Uterus (tissue), 4 donors: ENCODE data around the gene ZNF799. TPM values are rescaled to one million over a fixed set of nuclear protein-coding genes. Genes with fewer than 3 reads are reported as not detected.
"Not testable (repeated sequence)": the region's sequence is repeated elsewhere in the genome, so short reads cannot be mapped to it uniquely, and the experiment has no call there.

Source experiments
- DNase-seq, 2 donors: peaks; one replicate each; pipeline ENCODE4 v3.0.0-alpha.2; 2019 to 2020
- H3K27ac ChIP-seq, 2 donors: fragments of 200-600 bp; sonication (generic); 1 replicate in 1 of 2; 2 replicates in 1 of 2; pipeline ENCODE4 v1.5.1; 2016 to 2018
- H3K27me3 ChIP-seq, 2 donors: fragments of 200-600 bp; sonication (generic); one replicate each; pipeline ENCODE4 v1.5.1; 2018 to 2019; ENCODE audit warnings: control low read depth in 1 of 2
- H3K36me3 ChIP-seq, 2 donors: fragments of 200-600 bp; sonication (generic); one replicate each; pipeline ENCODE4 v1.5.1; 2019; ENCODE audit warnings: control low read depth in 1 of 2
- H3K4me1 ChIP-seq, 2 donors: fragments of 200-600 bp; sonication (generic); one replicate each; pipeline ENCODE4 v1.5.1; 2018 to 2019; ENCODE audit warnings: control low read depth in 1 of 2
- H3K4me3 ChIP-seq, 2 donors: fragments of 200-600 bp; sonication (generic); 1 replicate in 1 of 2; 2 replicates in 1 of 2; pipeline ENCODE4 v1.5.1; 2018 to 2019; ENCODE audit warnings: mild to moderate bottlenecking in 1 of 2
- H3K9me3 ChIP-seq, 2 donors: fragments of 200-600 bp; sonication (generic); one replicate each; pipeline ENCODE4 v1.5.1; 2019; ENCODE audit warnings: control low read depth in 1 of 2
- CTCF ChIP-seq, 4 experiments: fragments of 200-600 bp in 2 of 4; fragments of 450-650 bp in 2 of 4; sonication (generic) in 2 of 4; IDR thresholded peaks; one replicate each; pipeline ENCODE4 v1.5.1; 2016 to 2019; ENCODE audit warnings: antibody characterized with exemption in 4 of 4, mild to moderate bottlenecking in 2 of 4, moderate library complexity in 1 of 4
- POLR2A ChIP-seq, 2 donors: fragments of 450-650 bp; IDR thresholded peaks; one replicate each; pipeline ENCODE4 v1.6.1; 2016; ENCODE audit warnings: antibody characterized with exemption in 2 of 2, mild to moderate bottlenecking in 1 of 2, moderate library complexity in 1 of 2
- intact Hi-C: fragments of 100-400 bp; cut with DNase I; formaldehyde crosslinking; loops from one replicate; pipeline ENCODE4 v1.15.1; 2023; ENCODE audit warnings: low total_unique reads
- total RNA-seq, 4 donors: library from RNA; depleted of rRNA in 3 of 4; stranded (reverse); fragments of >200 nt in 3 of 4; gene quantifications; one replicate each; pipeline versions ENCODE4 v1.1.0 to v1.2.4, GENCODE V29; 2014 to 2023
- donor health status: DM: yes; HTN: yes; CAD: no.

Gene ZNF799
- total RNA-seq, result 10 to 100 TPM; 10.3 to 12.9 (median 12.0) TPM

- H3K9me3 ChIP-seq, result no peaks in the 10 kb centered on the region
- H3K36me3 ChIP-seq, result no peaks in the 10 kb centered on the region
- DNase-seq, result peak; percentile 96 to 98
- H3K4me1 ChIP-seq, result no peaks in the 10 kb centered on the region
- H3K4me3 ChIP-seq, result peak within 1 kb of the TSS; percentile 46 to 77
- no peaks in the 10 kb centered on the region for H3K27me3 ChIP-seq
- TF ChIP-seq CTCF (IDR thresholded peaks at IDR 0.05) (peak in 1 of 4 experiments; percentile 17), POLR2A (IDR thresholded peaks at IDR 0.05) (peak; percentile 60 to 64)
- intact Hi-C loops, result no loop called here
- peak within 1 kb of the TSS; percentile 63 to 83 for H3K27ac ChIP-seq
Measured at GRCh38 chr19:12400633-12401502, at the start of gene ZNF799. TSS of gene ZNF799 (minus strand) at chr19:12401271. CDS start at chr19:12401070, 201 bp downstream.

DNA sequence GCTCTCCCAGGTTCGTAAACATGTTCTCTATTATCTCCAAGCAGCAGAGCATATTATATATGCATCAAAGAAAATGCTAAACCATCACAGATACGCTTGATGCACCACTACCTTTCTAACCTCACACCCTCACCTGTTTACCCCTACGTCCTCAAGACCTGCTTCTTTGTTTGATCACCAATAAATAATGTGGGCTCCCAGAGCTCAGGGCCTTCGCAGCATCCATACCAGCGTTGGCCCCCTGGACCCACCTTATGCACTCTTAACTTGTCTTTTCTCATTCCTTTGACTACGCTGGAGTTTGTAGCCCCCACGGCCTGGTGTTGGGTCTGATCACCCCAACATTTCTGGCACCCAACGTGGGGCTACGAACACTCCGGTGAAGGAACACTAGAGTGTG is 49.8 kb upstream of the ZNF799 start:
- DNase-seq, result no peak
- Histone ChIP-seq H3K4me3 (no peak overlapping the region), H3K9me3 (no peaks in the 10 kb centered on the region), H3K27ac (no peak overlapping the region), H3K4me1 (no peaks in the 10 kb centered on the region), H3K27me3 (no peaks in the 10 kb centered on the region), H3K36me3 (no peaks in the 10 kb centered on the region)
- intact Hi-C loops, result no loop called here
- TF ChIP-seq CTCF (IDR thresholded peaks at IDR 0.05) (no peak), POLR2A (IDR thresholded peaks at IDR 0.05) (no peak)

- intact Hi-C loops, result no loop called here
- TF ChIP-seq CTCF (IDR thresholded peaks at IDR 0.05), result no peak
- no peak for TF ChIP-seq POLR2A (IDR thresholded peaks at IDR 0.05)
Measured at GRCh38 chr19:12448808-12449207, 47.7 kb upstream of the ZNF799 start.

GRCh38 chr19:12440541-12441316 is 39.7 kb upstream of the ZNF799 start, which contains the start of gene ZNF443:
TSS of gene ZNF443 (minus strand) at chr19:12441021. CDS start at chr19:12440914, 107 bp downstream.
- intact Hi-C loops, result no loop called here
- TF ChIP-seq POLR2A (IDR thresholded peaks at IDR 0.05) (peak; percentile 59 to 60), CTCF (IDR thresholded peaks at IDR 0.05) (peak in 1 of 4 experiments; percentile 6)

More at GRCh38 chr19:12448808-12449207, 47.7 kb upstream of the ZNF799 start:
- no peak overlapping the region for H3K27ac ChIP-seq
- no peaks in the 10 kb centered on the region for H3K9me3 ChIP-seq
- H3K4me3 ChIP-seq, result no peak overlapping the region
- no peaks in the 10 kb centered on the region for H3K36me3 ChIP-seq
- H3K27me3 ChIP-seq, result no peaks in the 10 kb centered on the region
- no peak for DNase-seq
- H3K4me1 ChIP-seq, result no peaks in the 10 kb centered on the region

GRCh38 chr19:12439686-12440540 is 38.8 kb upstream of the ZNF799 start:
- DNase-seq, H3K4me1 ChIP-seq, H3K27me3 ChIP-seq, H3K9me3 ChIP-seq, intact Hi-C loops, H3K36me3 ChIP-seq: not testable (repeated sequence)
- Histone ChIP-seq H3K4me3 (peak overlapping the region; percentile 44 to 74), H3K27ac (peak overlapping the region; percentile 73 to 77)

More at GRCh38 chr19:12440541-12441316, 39.7 kb upstream of the ZNF799 start, which contains the start of gene ZNF443:
- peak; percentile 99 to 100 for DNase-seq
- H3K27me3 ChIP-seq, result no peaks in the 10 kb centered on the region
- H3K4me3 ChIP-seq, result peak within 1 kb of the TSS; percentile 44 to 74
- no peaks in the 10 kb centered on the region for H3K36me3 ChIP-seq
- peak within 1 kb of the TSS; percentile 73 to 77 for H3K27ac ChIP-seq
- H3K4me1 ChIP-seq, result no peaks in the 10 kb centered on the region
- H3K9me3 ChIP-seq, result no peaks in the 10 kb centered on the region

DNA sequence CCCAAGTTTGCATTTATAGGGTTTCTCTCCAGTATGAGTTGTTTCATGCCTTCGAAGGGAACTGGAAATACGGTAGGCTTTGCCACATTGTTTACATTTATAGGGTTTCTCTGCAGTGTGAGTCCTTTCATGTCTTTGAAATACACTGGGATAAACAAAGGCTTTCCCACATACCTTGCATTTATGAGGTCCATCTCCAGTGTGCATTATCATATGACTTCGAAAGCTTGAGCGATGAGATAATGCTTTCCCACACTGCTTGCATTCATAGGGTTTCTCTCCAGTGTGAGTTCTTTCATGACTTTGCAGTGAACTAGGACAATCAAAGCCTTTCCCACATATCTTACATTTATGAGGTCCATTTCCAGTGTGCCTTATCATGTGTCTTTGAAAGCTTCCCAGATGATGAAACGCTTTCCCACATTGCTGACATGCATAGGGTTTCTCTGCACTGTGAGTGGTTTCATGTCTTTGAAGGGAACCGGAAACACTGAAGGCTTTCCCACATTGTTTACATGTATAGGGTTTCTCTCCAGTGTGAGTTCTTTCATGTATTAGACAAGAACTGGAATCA is 29.7 kb upstream of the ZNF799 start:
- DNase-seq, H3K27ac ChIP-seq, intact Hi-C loops, H3K27me3 ChIP-seq, H3K4me3 ChIP-seq, H3K9me3 ChIP-seq, H3K4me1 ChIP-seq, H3K36me3 ChIP-seq: not testable (repeated sequence)
